ENCODE data around the gene VIPR1.

Gene VIPR1

GRCh38 chr3:42495393-42495792, 7.0 kb upstream of the VIPR1 start:
- no peak for DNase-seq

- no peak for DNase-seq
Observed at GRCh38 chr3:42497009-42497731, 5.3 kb upstream of the VIPR1 start.

GRCh38 chr3:42498034-42498433, 4.4 kb upstream of the VIPR1 start:
- DNase-seq, result no peak

GRCh38 chr3:42498791-42499477, 3.5 kb upstream of the VIPR1 start:
- DNase-seq, result no peak

GRCh38 chr3:42499478-42499871, 3.0 kb upstream of the VIPR1 start:
- DNase-seq, result no peak

GRCh38 chr3:42500091-42500490, 2.4 kb upstream of the VIPR1 start:
- no peak for DNase-seq

GRCh38 chr3:42500909-42501308, 1.5 kb upstream of the VIPR1 start:
- DNase-seq, result no peak

- DNase-seq, result no peak
Observed at GRCh38 chr3:42501321-42501680, 1.1 kb upstream of the VIPR1 start.

- peak; percentile 59 to 63 for DNase-seq
Observed at GRCh38 chr3:42501681-42502428, 588 bp upstream of the VIPR1 start.

- DNase-seq, result no peak
Observed at GRCh38 chr3:42503251-42503924, 945 bp downstream of the VIPR1 start.

GRCh38 chr3:42503957-42504333, 1.5 kb downstream of the VIPR1 start:
- no peak for DNase-seq

GRCh38 chr3:42504334-42505127, 2.1 kb downstream of the VIPR1 start:
- no peak for DNase-seq

GRCh38 chr3:42505128-42505848, 2.8 kb downstream of the VIPR1 start:
- no peak for DNase-seq

- no peak for DNase-seq
Observed at GRCh38 chr3:42505849-42506410, 3.5 kb downstream of the VIPR1 start.

GRCh38 chr3:42507252-42507651, 4.8 kb downstream of the VIPR1 start:
- DNase-seq, result no peak

- DNase-seq, result no peak
Observed at GRCh38 chr3:42507761-42508335, 5.4 kb downstream of the VIPR1 start.

- no peak for DNase-seq
Observed at GRCh38 chr3:42508562-42508961, 6.1 kb downstream of the VIPR1 start.

GRCh38 chr3:42509111-42509510, 6.7 kb downstream of the VIPR1 start:
- no peak for DNase-seq

GRCh38 chr3:42510325-42510724, 7.9 kb downstream of the VIPR1 start:
- DNase-seq, result no peak

GRCh38 chr3:42511201-42511600, 8.8 kb downstream of the VIPR1 start:
- no peak for DNase-seq

- no peak for DNase-seq
Observed at GRCh38 chr3:42511736-42512135, 9.3 kb downstream of the VIPR1 start.
